ENCODE data around the gene SETD6. TPM values are rescaled to one million over a fixed set of nuclear protein-coding genes. Genes with fewer than 3 reads are reported as not detected.

Gene SETD6
- total RNA-seq, 1 donor from 2014 or later: 17.3 TPM

DNA sequence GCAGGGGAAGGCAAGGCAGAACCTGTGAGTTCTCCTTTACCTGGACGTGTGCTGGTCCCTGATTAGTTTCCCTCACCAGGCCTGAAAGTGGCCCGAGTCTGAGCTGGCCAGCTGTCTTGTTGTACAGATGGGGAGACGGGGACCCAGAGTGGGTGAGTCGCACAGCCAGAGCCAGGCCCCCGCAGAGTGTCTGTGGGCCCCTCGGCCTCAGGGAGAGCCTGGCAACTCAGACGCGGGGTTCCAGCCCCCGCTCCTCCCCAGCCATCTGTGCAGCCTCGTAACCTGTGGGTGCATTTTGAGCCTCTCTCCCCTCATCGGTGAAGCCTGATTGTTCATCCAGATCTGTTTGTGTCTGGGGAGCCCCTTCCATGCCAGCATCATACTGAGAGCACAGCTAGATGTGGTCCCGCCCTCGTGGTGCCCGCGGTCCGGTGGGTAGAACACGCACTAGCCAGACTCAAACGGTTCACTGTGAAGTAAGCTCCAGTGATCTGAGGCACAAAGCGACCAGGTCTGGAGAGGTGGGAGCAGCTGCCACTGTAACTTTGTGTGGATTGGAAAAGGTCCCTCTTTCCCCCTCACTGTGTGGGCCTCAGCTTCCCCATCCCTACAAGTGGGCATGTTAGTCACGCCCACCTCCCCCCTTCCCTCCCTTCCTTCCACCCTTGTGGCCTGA lies 21.4 kb upstream of the SETD6 start:
- DNase-seq (ENCODE audit: low read depth): no peak

DNA sequence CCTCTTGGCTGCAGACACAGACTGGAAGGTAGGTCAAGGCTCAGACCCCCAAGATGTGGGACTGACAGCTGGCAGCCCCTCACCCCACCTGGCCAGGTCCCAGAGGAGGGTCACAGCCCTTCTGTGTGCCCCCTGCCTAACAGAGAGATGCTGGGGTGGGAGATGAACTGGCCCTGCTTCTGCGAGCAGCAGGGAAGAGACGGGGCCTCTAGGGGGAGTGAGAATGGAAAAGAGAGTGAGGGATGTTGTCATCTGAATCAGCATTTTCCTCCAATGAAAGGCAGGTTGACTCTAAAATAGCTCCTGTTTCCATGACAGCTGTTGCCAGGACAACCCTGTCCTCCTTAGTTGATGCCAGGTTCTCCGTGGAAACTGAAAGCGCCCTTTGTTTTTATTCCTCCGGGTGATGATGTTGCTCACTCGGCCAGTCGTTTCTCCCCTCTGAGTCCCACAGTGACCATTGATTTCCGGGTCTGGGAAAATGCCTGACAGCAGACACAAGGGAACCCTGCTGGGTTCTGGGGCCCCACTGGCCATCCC lies 20.3 kb upstream of the SETD6 start:
- peak; percentile 96 for DNase-seq (ENCODE audit: low read depth)

DNA sequence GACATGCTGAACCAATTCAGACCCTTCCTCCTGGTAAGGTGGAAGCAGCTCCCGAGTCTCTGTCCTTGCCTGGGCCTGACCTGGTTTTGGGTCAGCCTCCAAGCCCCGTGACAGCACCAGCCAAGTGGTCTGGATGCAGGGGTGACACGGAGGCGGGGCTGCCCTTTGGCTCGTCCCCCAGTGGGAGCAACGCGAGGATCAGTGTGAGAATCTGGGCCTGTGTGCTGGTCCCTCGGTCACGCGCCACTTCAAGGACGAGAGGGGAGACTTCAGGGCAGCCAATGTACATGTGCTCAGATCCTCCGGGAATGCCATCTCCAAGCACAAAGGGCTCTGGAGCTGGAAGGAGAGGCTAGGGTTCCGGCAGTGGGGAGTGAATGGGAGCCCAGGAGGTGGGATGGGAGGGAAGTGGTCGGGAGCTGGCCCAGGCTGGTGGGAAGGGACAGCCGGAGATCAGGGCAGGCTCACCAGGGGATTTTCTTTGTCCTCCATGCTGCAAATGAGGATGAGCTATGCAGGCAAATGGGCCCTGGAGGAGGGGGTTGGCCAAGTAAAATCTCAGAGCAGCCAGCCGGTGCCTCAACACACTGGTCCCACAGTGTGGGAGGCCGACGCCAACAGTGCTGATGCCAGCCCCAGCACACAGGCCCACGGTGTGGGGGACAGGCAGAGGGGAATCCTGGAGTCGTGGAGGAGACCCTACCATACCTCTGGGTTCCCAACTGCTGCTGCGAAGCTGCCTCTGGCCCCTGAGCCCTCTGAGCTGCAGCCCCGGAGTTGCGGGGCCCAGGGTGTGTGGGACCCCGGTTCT lies 19.6 kb upstream of the SETD6 start:
- no peak for DNase-seq (ENCODE audit: low read depth)

DNA sequence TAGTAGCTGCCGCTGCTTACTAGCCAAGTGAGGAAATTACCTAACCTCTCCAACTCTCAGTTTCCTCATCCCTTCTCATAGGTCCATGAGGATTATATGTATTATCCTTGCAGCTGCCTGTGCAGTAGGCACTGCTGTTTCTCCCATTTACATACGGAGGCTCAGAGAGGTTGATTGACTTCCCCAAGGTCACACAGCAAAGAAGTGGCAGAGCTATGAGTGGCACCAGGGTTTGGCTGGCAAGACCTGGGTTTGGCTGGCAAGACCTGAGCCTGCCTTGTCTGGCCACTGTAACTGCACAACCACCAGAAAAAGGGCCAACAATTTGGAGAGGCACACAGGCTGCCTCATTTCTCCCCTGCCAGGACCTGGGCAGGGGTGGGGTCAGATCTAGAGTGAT lies 17.8 kb upstream of the SETD6 start:
- DNase-seq (ENCODE audit: low read depth): no peak

DNA sequence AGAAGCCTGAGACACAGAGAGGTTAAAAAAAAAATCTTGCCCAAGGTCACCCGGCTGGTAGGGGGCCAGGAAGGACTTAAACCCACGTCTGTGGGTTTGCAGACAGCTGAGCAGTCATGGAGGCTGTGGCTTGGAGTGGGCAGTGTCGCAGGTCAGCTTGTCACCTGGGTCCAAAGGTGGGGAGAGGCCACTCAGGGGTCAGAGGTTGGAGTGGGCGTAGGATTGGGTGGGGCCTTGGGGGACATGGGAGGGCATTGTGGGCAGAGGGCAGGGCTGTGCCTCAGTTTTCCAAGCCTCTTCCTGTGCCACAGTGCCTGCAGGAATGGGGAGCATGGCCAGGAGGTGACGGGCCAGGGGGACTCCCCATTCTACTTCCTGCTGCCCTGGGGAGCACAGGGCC lies 17.4 kb upstream of the SETD6 start:
- DNase-seq (ENCODE audit: low read depth): no peak

DNA sequence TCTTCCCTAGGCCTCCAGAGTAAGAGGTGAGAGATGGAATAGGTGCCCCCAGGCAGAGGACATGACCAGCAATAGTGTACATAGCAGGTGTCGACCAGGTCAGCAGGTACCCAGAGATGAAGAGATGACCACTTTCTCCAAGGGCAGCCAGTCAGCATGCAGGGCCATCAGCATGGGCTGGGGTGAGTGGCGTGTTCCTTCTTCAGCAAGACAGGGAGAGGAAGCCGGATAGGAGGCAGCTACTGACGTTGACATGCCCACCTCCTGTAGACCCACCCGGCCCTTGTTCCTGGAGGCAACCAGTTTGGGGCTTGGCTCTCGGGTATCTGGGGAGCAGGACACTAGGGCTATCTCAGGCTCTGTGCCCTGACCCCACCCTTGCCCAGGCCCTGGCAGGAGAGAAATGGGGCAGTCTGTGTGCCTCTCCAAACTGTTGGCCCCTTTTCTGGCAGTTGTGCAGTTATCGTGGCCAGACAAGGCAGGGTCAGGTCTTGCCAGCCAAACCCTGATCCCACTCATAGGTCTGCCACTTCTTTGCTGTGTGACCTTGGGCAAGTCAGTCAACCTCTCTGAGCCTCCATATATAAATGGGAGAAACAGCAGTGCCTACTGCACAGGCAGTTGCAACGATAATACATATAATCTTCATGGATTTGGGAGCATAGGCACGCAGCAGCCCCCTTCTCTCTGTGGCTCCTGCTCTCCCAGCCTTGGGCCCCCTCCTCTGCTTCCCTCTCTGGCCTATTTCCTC lies 16.8 kb upstream of the SETD6 start:
- no peak for DNase-seq (ENCODE audit: low read depth)

DNA sequence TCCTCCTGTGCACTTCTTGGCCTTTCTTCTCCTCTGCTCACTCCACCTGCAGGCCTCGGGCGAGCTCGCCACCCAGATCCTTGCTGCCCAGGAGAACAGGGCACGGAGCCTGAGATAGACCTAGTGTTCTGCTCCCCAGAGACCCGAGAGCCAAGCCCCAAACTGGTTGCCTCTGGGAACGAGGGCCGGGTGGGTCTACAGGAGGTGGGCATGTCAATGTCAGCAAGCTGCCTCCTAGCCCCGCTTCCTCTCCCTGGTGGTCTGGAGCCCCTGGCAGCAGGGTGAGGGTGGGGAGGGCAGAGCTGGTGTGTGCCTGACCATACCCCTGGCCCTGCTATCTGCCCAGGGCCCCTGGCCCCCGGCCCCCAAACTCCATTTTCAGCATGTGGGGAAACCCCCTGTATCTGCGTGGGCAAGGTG lies 16.2 kb upstream of the SETD6 start:
- no peak for DNase-seq (ENCODE audit: low read depth)

DNA sequence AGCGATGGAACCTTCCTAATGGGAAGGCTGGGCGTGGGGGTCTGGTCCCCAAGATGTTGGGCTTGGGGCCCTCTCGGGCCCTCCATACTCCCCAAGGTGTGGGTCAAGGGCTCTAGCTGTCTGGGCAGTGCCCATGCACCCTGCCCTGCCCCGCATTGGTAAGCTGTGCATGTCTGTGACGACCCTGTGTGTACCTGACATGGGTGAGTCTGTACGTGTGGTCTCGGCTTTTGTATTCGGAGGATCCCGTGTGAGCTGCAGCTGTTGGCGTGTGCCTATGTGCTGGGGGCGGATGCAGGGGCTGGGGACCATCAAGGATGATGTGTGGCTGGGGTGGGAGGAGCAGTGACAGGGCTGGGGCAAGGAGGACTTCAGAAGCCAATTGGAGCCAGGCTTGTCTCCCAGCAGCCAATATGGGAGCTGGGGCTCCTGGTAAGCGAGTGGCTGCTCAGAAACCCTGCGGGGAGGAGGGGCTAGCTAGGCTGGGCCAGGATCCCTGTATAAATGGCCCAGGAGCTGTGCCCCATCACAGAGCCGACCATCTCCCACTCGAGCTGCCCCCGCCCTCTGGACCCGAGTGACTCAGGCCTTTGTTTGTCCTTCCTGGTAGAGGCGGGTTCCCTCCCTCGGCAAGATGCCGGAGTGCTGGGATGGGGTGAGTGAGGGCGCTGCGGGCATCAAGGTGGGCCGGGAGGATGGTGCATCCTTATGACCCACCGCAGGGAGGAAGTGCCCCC lies 15.5 kb upstream of the SETD6 start, which contains the start of gene NDRG4:
Gene NDRG4 (plus strand): TSS at position 529 of the 737 bp plus-strand sequence. CDS start 106 bp downstream, at position 635.
- DNase-seq (ENCODE audit: low read depth): peak; percentile 49

DNA sequence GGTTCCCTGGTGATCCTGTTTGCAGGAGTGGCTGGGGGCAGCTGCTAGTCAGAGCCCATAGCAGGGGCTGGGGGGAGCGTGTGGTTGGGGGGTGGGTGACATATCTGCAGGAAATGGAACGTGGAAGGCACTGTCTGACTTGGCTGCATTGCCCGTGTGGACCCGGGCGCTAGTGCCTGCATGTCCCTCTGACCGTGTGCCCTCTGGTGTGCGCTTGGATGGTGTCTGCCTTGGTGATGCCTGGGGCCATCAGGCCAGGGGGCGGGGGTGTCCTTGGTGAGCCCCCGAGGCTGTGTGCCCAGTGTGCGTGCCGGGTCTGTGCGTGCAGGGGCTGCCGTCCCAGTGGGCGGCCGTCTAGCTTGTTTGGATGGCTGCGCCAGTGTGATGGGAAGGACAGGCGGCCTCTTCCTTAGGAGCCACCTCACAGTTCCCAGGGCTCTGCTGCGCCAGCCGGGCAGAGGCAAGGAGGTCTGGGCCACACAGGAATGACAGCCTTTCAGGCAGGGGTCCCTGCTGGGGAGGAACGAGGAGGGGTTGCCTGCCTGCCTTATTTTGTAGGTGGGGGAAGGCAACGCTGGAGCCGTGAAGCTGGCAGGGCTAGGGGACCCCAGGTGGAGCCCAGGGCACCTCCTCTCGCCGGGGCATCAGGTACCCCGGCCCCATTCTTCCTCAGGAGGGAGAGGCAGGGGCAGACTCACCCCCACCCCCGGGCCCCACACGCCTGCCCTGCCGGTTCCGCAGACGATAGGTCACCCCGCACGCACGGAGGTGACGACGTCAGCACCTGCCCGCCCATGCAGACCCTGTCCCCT lies 14.7 kb upstream of the SETD6 start:
- DNase-seq (ENCODE audit: low read depth): no peak

DNA sequence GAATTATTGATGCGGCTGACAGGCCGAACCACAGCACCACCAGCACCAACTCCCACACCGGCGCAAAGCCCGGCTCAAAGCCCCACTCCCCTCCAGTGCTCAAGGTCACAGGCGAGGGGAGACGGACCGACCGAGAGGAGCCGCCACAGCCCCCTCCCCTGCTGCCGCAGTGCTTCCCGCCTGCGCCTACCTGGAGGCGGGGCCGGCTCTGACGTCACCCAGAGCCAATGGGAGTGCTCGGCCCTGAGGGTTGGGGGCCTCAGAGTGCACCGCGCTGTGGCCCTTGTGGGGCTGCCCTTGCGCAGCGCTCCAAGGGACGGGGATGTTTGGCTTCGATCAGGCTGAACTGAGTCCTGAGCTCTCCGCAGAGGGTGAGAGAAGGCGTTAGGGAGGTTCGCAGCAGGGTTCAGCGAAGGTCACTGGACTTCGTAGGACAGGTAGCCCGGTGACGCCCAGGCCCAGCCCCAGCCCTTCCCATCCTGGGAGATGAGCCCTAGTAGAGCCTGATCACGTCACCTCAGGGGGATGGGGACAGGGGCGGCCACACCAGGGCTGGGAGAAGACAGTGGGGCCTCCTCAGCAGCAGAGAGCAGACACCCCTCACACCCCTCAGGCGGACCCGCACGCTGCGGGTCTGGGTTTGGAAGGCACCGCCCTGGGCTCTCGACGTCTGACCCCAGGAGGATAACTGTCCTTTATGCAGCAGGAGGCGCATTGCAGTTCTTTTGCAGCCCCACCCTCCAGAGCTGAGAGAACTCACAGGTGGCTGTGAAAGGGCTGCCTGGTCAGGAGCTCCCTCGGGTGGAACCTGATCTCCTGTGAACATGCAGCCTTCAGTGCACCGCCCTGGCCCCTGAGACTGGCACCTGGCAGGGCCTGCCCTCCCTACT lies 13.8 kb upstream of the SETD6 start:
- no peak for DNase-seq (ENCODE audit: low read depth)

DNA sequence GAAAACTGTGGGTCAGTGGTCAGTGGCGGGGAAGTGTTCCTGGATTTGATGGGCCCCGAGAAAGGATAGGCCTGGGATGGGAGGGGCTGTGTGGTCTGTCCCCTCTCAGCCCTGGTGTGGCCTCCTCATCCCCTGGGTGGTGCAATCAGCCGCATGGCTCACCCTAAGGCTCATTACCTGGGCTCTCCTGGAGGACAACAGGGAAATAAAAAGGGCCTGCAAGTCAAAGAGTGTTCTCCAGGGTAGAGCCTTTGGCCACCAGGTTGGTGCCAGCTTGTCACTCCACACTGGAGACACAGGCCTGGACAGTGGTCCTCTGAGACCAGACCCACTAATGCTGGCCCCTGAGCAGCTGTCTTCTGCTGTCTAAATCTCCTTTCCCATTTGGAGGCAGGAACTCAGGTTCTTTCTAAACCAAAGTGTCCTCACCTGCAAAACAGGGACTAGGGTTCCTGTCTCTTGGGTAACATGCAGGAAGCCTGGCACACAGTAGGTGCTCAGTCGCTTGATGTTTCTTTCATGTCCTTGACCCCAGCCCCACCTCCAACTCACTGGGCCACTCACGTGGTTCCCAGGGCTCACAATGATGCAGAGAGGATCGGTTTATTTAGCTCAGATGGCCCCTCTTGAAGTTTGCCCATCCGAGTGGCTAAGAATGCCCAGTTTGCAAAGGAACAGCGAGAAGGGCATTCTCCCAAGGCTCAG lies 12.9 kb upstream of the SETD6 start:
- DNase-seq (ENCODE audit: low read depth): no peak

DNA sequence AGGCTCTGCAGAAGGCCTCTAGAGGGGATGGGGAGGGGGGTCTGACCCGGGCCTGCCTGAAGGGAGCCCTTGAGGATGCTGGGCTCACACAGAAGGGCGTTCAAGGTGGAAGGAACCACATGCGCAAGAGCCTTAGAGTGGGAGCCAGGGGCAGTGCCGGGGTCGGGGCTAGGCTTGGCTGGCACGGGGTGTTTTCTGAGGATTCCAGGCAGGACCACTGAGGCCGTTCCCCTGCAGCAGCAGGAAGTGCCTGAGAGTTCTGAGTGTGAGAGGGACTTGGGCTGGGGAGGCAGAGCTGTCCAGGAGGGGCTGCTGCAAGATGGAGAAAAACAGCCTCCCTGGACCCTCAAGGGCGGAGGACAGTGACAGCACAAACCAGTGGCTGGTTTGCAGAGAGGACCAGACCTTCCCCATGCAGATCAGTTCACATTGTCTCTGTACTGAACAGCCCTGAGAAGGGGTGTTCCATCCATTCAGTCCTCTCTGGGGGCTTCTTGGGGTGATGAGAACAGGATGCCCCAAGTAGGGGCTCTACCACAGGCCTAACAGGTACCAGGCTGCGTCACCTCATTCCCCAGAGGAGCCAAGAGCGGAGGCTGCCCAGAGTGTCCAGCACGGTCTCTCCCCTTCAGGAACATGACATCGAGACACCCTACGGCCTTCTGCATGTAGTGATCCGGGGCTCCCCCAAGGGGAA lies 12.0 kb upstream of the SETD6 start:
- DNase-seq (ENCODE audit: low read depth): no peak

DNA sequence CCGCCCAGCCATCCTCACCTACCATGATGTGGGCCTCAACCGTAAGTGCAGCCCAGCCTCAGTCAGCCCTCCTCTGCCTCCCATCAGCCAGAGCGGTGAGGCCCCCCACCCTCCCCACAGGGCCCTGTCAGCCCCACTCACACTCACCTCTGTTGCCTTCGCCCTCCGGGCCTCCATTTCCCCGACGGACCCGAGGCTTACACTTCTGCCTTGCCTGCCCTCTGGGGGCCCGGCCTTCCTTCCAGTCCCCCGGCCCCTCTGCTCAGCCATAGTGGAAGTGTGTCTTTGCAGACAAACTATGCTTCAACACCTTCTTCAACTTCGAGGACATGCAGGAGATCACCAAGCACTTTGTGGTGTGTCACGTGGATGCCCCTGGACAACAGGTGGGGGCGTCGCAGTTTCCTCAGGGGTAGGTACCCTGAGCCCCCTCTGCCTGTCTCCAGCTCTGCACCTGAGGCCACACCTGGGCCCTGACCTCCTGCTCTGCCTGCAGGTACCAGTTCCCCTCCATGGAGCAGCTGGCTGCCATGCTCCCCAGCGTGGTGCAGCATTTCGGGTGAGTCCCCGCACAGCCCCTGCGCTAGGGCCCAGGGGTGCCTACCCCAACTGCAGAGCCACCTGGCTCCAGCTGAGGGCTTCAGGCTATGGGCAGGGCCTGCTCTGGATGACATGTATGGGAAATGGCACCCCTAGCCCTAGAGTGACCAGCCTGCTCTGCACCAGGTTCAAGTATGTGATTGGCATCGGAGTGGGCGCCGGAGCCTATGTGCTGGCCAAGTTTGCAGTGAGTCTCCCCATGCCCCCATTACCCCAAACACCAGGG lies 11.2 kb upstream of the SETD6 start:
- DNase-seq (ENCODE audit: low read depth): no peak

DNA sequence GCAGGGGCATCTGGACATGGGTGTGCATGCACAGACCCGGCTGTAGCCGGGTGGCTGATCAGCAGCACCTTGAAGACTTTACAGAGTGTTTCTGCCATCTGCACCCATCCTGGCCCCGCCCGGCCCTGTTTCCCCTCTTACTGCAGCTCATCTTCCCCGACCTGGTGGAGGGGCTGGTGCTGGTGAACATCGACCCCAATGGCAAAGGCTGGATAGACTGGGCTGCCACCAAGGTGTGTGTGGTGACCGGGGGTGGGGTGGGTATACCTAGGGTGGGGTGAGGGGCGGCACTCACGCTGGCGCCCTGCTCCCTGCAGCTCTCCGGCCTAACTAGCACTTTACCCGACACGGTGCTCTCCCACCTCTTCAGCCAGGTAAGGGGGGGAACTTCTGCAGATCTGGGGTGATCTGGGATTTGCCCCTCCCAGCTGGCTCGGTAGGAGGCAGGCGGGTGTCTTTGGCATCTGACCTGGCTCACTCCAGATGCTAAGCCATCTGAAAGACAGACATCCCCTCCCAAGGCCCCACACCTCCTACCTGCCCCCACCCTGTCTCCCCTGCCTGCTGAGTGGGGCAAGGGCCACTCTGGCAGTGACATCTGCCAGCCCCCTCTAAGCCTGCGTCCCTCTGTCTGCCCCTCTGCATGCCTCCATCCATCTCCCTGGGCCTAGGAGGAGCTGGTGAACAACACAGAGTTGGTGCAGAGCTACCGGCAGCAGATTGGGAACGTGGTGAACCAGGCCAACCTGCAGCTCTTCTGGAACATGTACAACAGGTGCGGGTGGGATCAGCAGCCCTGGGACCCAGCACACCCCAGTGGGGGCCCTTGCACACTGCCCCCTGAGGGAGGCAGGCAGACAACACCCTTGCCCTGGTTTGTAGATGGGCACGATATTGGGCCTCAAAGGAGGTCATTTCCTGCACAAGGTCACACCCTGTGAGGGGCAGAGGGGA lies 8.8 kb upstream of the SETD6 start:
- no peak for DNase-seq (ENCODE audit: low read depth)

DNA sequence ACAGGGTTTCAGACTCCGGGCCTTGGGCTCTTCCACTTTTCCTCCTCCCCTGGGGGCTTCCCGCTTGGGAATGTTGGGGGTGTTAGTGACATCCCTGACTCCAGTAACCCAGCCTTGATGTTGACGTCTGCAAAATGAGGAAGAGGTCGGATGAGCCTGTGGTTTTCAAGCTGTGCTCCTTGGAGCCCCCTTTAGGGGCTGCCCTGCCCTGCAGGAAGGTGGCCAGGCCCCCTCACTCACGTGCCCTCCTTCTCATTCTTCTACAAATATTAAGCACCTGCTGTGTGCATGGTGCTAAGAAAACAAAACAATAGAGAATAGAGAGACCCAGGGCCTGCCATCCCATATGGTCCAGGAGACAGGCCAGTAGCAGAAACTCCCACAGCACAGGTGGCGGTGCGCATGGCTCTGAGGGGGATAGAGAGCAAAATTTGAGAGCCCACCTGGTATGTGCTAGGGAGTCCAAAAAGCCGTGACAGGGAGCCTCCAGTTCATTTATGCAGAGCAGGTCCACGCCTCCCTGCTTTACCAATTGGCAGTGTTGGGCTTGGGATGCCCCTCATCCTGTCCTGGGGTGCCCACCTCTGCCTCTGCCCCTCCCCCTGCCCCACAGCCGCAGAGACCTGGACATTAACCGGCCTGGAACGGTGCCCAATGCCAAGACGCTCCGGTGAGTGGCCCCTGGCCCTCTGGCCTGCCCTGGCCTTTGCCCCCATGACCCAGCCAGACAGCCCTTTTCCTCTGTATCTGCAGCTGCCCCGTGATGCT lies 7.9 kb upstream of the SETD6 start:
- DNase-seq (ENCODE audit: low read depth): no peak

All from renal cortical epithelial cell (primary cell).